ENCODE results near the gene PLAAT2.

- TF ChIP-seq EP300 (IDR thresholded peaks at IDR 0.05; ENCODE audit: low read depth) (no peak), POLR2AphosphoS5 (IDR thresholded peaks at IDR 0.05) (no peak), CTCF (IDR thresholded peaks at IDR 0.05) (no peak)
Observed at GRCh38 chr11:63535734-63536133, 27.4 kb downstream of the PLAAT2 start.
